GM19452 (cell line): ENCODE measurements around the gene TANC1.

Source experiments
- ATAC-seq: cut with Tn5 transposase; IDR thresholded peaks from one replicate; pipeline ENCODE4 v1.9.1; 2021; ENCODE audit not compliant: unreplicated experiment

The TANC1 gene

DNA sequence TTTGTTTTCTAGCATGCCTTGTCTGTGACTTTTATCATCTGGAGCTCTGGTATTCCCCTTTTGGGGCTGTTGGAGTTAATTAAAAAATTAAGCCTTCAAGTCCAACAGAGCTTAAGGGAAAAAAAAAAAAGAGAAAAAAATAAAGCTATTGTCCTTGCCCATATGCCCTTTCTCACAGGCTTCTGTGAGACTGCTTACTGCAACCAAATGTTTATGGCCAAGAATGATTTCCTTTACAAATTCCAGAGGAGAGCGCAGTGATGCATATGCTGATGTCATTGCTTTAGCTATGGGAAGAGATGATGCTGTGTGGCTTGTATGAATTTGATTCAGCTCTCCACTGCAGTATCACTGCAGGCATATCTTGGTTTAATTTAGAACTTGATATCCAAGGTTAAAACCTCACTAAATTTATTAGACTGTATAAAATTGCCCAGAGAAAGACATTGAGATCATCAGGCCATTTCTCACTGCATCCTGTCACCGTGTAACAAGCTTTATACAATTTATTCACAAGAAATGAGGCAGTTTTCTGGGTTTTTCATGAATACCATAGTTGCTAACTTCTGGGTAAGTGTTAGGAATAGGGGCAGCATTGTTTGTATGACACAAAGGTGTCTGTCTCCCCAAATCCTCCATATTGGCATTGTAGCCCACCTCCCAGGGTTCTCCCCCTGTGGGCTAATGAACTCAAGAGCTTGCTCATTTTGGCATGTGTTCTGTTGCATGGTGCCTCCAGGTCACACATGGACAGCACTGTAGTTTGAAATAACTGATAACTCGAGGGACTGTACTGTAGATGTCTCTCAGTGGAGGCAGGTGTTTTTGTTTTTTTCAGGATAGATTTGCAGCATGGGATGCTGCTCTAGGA is 85.0 kb downstream of the TANC1 start:
- ATAC-seq = no peak

DNA sequence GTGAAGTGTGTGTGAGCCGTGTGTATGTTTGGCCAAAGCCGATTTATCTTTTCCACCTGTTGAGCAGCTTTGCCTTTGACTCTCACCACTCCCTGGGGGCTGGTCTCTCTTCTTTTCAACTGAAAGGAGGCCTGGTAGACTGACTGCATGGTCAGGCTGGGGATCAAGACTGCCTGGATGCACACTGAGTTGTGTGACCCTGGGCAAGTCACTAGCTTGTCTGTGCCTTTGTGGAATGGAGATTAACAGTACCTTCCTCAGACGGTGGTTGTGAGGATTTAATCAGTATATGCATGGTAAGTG is 85.5 kb downstream of the TANC1 start:
- ATAC-seq = no peak

DNA sequence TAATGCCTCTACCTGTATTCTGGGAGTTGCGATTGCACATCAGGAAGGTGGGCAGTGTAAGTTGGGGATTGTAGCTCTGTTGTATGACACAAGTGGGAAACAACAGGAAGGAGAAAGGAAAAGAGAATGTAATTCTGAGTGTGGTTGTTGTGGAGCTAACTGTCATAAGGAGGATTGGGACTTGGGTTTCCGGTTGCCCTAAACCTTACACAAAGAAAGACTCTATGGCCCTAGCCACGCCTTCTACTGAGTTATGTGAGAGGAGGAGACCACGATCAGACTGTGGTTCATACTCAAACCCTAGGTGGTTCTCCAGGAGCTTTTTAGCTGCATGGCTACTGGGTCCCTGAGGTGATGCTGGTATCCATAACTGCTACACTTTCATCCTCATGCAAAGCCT is 86.5 kb downstream of the TANC1 start:
- no peak for ATAC-seq

DNA sequence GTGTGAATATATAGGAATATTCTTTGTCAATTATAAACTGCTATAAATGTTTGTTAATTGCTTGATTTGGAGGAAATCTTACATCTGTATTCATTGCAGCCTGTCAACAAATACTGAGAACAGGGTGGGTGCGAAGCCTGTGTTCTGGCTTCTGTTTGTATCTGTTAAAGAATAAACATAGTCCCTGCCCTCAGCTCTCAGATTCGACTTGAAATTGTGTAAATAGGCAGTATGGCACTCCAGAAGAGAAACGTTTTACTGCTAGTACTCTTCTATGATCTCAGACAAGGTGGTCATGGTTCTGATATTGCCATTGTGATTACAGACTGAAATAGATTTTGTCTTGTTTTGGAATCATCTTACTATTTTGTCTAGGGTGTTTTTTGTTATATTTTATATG is 92.1 kb downstream of the TANC1 start:
- no peak for ATAC-seq

DNA sequence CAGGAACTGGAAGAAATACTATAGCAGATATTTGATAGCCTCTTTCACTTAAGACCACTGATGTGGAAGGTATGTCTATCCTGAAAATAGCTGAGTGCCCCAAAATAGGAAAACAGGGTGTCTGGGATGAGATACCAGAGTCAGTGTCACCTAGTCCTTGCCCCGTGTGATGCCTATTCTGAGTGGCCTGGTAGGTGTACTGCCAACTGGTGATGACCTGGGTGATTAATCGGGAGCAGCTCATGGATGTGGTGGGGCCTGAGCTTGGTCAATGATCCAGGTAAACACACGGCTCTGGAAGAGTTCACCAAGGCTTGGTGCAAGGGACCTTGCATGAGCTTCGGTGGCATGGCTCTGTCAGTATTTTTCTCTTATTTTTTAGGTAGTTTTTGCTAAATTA is 95.2 kb downstream of the TANC1 start:
- ATAC-seq = no peak

DNA sequence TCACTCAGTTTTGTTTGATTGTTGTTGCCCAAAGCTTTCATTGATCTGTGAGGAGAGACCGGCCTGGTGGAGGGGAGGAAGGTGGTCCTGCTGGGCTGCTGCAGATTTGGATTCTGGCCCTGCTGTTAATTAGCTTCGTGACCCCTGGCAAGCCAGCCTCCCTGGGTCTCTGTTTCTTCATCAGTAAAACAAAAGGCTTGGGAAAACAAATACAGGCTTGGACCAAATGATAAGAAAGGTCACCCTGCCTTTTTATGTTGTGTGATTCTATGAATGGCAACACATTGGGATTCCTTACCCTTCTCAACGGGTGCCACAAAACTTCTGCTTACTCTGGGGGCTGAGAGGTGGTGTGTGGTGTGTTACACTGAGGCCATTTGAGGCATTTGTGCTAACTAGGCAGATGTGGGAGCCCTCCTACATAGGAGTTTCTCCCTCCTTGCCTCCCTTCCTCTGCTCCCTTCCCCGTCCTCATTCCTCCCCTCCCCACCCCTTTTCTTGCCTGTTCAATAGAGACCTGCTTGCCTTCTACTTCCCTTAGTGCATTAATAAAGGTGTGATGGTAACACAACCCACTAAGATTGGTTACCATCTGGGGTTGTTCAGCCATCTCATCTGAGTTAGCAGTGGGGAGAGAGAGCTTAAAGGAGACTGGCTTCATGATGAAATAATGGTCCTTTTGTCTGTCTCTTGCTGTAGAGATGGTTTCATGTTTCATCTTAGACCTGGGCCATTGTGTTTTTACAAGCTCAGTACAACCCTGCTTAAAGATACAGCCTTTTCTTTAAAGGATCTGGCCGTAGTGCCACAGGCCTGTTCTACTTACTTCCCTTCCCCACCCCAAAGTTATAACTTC is 96.2 kb downstream of the TANC1 start:
- ATAC-seq = no peak

DNA sequence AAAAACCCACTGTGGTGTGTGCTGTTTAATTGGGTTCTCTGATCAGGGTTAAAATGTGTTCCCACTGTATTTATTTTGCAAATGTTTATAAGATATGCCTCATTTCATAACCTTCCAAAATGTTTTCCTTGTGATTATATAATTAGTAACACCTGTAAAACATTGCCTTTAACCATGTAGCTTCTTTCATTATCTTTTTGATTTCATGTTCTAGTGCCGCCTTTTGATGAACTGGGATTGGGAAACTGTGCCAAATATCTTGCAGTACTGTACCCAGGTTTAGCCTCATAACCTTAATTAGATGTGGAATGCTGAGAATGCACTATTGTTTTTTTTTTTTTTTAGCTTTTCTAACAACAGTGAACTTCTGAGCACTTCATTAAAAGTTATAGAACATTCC is 96.9 kb downstream of the TANC1 start:
- ATAC-seq = no peak

DNA sequence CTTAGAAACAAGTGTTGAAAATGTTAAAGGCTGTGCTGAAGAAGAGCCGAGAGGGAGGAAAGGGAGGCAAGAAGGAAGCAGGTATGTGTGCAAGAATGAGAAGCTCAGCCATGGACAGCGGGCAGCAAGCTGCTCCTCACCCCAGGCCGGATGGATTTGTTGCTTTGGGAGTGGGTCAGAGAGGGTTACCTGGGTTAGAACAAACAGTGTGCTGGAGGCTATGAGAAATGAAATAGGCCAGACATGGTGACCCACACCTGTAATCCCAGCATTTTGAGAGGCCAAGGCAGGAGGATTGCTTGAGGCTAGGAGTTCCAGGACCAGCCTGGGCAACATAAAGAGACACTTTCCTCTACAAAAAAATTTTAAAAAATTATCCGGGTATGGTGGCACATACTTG is 97.5 kb downstream of the TANC1 start:
- ATAC-seq = no peak

DNA sequence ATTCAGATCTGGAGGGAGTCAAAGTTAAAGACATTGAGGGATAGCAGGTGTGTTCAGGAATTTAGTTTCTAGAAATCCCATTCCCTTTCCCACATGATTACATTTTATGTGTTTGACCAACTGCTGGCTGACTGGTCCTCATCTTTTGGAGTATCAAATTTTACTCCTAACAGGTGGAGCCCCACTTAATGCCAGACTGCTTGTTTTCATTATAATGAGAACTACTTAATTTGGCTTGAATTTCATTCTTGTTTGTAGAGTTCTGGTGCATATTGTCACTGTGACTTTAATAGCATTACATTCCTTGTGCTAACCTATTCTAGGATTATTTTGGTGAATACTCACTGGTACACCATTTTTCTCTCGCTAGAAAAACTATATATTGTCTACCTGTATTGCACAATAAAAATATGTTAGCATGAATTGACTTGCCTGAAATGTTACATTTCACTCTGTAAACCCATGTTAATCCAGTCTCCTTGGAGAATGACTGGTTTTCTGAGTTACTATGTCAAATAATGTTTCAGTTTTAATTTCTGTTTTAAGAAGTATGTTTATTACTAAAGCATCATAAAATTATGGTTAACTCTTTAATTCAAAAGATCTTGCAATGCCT is 98.2 kb downstream of the TANC1 start:
- ATAC-seq = no peak

DNA sequence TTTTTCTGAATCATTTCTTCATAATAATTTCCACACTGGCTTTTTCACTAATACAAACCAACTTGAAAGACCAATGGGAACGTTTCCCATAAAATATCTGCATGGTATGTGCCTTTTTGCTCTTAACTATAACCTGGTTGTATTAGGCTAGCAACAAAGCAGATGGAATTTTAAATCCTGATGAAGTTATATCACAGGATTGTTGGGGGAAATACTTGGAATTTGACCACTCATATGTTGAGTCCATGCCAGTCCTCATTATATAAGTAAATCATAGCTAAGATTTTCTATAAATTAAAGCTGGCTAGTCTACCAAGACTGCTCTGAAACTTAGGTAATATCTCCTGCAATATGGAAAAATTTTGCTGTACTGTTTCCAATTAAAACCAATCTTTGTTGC is 99.5 kb downstream of the TANC1 start:
- no peak for ATAC-seq

DNA sequence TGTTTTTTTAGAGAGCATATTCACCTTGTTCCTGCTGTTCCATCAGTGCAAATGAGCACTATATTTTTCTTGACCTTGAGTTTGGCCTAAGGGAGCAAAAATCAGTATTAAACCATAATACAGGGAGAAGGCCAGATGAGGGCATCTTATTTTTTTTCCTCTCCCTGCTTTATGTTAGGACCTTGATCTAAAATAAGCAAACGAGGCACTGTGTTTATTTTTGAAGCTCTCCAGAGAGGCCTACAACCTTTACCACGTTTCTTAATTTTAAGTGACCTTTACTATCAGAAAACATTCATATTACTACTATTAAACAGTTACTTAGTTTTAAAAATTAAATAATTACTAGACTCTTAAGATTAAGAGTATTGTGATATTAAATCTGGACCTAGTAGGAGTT is 100.8 kb downstream of the TANC1 start:
- ATAC-seq = no peak

DNA sequence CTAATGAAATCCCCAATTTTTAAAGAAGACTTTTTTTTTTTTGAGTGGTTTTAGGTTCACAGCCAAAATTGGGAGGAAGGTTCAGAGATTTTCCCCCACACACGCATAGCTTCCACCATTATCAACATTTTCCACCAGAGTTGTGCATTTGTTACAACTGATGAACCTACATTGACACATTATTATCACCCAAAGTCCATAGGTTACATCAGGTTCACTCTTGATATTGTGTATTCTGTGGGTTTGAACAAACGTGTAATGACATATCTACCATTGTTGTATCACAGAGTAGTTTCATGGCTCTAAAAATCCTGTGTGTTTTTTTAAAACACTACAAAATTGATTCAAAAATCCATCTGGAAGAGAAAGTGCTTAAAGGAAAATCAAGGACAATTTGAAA is 101.8 kb downstream of the TANC1 start:
- ATAC-seq = no peak

DNA sequence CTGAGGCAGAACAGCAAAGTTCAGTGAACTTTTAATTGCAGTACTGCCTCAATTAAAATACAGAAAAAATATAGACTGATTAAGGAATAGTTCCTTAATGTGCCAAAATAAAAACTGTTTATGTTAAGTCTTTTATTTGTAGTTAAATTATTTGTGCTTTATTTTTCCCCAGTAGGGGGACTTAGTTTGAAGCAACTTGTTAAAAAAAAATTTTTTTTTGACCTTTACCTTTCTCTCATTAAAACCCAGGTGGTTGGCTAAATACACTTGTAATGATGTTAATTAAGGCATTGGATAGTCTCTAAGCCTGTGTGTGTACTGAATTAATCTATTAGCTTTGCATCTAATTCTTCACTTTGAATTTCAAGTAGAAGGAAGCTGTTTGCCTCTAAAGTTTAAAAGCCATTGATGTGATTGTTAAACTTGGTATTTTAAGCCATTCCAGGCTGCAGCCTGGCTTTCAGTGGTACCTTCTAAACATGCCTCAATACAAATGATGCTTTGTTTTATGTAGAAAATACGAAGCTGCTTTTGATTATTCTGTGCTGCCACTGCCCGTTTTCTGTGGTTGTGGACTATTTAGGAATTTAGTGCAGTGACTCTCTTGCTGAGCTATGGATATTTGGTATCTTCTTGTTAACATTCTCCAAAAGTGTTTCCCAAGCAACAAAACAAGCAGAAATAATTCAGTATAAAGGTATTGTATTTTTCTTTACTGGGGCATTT is 102.9 kb downstream of the TANC1 start:
- no peak for ATAC-seq

DNA sequence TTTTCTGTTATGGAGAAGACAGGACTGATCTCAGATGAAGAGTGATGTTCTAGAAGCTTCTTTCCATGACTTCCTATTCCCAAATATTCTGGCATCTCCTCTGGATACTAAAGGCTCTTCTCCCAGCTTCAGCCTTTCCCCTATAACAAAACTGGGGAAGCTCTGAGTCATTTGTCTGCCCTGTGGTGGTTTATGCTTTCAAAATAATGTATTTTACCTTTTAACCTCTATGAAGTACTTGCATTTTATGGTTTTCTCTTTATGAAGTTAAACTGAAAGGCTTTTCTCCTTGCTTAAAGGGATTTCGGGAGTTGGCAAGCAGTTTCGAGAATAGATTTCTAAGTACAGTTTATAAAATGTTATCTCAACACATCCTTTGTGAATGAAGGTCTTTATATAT is 104.4 kb downstream of the TANC1 start:
- no peak for ATAC-seq

DNA sequence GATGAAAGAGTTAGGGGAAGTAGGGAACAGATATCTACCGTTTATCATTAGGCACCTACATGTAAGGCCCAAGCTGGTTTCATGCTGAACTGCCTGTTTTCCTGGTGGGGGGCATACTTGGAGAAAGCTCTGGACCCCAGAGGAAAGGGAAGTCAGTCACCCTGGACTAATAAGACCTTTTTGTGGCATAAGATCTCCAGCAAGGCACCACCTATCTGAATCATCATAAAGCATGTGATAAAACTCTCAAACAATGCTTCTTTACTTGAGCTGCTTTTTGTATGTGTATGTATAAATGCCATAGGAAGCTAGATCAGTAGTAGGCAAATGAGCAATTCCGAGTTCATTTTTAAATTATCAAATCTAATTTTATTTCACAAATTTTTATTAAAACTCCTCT is 104.8 kb downstream of the TANC1 start:
- ATAC-seq = no peak

DNA sequence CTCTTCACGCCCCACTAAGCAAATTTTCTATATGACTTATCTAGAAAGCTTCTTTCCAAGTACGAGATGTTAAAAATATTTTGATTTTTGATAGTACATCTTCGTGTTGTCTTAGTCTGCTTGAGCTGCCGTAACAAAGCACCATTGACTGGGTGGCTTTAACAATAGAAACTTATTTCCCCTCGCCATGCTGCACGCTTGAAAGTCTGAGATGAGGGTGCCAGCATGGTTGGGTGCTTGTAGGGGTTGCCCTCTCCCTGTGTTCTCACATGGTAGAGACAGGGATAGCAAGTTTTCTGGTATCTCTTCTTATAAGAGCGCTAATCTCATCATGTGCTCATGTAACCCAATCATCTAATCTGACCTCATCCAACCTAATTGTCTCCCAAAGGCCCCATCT is 106.2 kb downstream of the TANC1 start:
- ATAC-seq = no peak

DNA sequence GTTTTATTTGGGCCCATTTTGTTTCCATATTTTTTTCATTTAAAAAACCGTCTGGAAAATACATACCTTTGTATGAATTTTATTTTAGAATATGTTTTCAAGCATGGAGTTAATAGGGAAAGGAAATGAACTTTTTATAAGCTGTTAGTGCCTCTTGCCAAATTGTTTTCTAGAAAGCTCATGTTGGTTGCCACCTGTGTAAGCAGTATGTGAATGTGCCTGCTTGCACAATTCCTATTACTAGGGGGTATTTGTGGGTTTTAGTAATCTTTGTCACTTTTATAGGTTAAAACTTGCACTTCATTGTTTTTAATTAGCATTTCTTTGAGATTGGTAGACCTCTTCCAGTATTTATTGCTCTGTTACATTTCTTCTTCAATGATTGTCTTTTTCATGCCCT is 107.3 kb downstream of the TANC1 start:
- ATAC-seq = no peak

DNA sequence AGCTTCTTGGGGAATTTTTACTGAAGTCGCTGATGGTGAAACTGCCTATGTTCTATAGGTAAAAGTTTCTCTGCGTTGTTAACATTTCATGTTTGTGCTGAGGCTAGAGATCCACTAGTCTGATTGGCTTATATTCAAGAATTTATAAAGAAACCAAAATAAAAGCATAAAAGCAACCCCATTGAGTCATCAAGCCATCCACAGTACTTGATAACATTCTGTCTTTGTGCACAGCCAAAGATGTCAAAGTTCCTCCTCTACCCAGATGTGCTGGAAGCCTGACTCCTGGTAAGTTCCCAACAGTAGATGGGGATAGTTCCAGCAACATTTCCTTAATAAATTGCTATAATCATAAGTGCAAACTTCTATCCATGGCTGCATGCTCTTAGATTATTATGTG is 107.8 kb downstream of the TANC1 start:
- no peak for ATAC-seq

DNA sequence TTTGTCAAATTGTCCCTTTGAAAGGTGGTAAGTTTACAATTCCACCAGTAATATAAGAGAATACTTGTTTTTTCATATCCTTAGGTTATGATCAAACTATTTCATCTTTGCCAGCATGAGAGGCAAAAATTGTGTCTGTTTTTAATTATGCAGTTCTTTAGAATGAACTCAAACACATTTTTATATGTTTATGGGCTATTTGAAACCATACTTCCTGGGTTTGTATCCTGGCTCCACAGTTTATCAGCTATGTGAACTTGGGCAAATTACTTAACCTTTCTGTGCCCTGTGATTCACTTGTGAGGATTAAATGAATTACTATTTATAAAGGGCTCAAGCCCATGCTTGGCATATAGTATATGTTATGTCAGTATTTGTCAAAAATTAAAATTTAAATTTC is 109.4 kb downstream of the TANC1 start:
- ATAC-seq = no peak

DNA sequence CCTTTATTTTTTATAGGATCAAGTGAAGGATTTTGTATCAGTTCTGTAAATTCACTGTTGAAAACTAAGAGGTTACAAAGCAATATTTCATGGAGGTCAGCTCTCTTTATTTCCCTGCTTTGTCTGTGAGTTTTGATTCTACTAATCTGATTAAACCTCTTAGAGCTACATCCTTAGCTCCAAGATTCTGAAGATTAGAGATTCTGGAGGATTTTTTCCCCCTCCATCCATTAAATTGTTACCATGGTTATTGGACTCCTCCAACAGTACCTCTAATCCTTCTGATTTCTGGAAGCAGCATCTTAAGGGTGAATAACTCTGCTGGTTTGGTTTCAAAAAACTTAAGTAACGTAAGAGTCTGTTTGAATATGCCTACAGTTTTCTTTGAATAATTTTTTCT is 110.0 kb downstream of the TANC1 start:
- no peak for ATAC-seq

DNA sequence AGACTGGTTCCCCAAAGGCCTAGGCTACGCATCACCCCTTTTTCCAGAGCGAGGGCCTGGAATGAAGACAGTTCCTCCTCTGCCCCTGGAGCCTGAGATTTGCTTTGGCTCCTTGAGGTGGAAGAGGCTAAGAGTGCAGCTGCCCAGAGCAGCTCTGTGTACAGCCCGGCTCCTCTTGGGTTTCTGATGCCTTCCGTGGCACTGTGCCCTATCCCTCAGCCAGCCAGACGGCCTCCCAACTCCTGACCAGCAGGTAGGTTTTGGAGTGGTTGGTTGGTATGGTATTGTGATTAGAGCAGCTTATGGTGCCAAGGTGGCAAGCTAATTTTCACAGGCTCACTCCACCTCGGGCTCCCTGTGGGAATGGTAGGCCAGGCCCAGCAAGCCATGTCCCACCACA is 112.2 kb downstream of the TANC1 start:
- no peak for ATAC-seq
